HEK293 (cell line): ENCODE results near the gene OR8D2.

ENCODE experiments used
- CTCF ChIA-PET: fragments of 350-600 bp; formaldehyde crosslinking; extraction: SDS; loops from one replicate; lab custom pipeline; 2021; ENCODE audit warnings: antibody characterized with exemption; lab: Yijun Ruan, JAX
- POLR2A ChIA-PET: fragments of 300-600 bp; formaldehyde crosslinking; extraction: SDS; loops from one replicate; lab custom pipeline; 2020; ENCODE audit warnings: antibody characterized with exemption, inconsistent platforms; lab: Yijun Ruan, JAX
- H3K27ac ChIP-seq: fragments of 200-500 bp; sonication (Bioruptor generic); 2 replicates; pipeline ENCODE4 v1.5.1; 2014; ENCODE audit warnings: low read depth, low read length, control low read depth, inconsistent platforms; ENCODE audit errors: extremely low read depth
- H3K36me3 ChIP-seq, 2 experiments: fragments of 200-500 bp in 1 of 2; sonication (Bioruptor generic) in 1 of 2; 1 replicate in 1 of 2; 2 replicates in 1 of 2; pipeline ENCODE4 v1.5.1; 2014 to 2017; ENCODE audit warnings: inconsistent platforms in 2 of 2, low read length in 2 of 2; ENCODE audit not compliant: control insufficient read depth in 2 of 2, insufficient read depth in 1 of 2
- H3K4me1 ChIP-seq: fragments of 200-500 bp; sonication (Bioruptor generic); 2 replicates; pipeline ENCODE4 v1.5.1; 2014; ENCODE audit warnings: mild to moderate bottlenecking, low read length, inconsistent platforms; ENCODE audit not compliant: control insufficient read depth, insufficient read depth
- H3K4me3 ChIP-seq: 2 replicates; pipeline ENCODE4 v1.5.1; 2011; ENCODE audit warnings: low read depth, mild to moderate bottlenecking, control low read depth, low read length, moderate library complexity
- H3K9me3 ChIP-seq: fragments of 200-500 bp; sonication (Bioruptor generic); 2 replicates; pipeline ENCODE4 v1.5.1; 2014; ENCODE audit warnings: low read depth, low read length, inconsistent platforms; ENCODE audit not compliant: control insufficient read depth, insufficient read depth
- GLIS2 ChIP-seq: fragments of 450-650 bp; formaldehyde crosslinking; IDR thresholded peaks from 2 replicates; pipeline ENCODE4 v1.5.1; 2016; ENCODE audit warnings: missing biosample characterization, missing genetic modification characterization
- IKZF3 ChIP-seq: fragments of 450-650 bp; IDR thresholded peaks from 2 replicates; pipeline ENCODE4 v1.5.0; 2018; ENCODE audit warnings: missing biosample characterization, mild to moderate bottlenecking, missing genetic modification characterization, moderate library complexity
- KLF7 ChIP-seq: fragments of 450-650 bp; formaldehyde crosslinking; IDR thresholded peaks from 2 replicates; pipeline ENCODE4 v1.5.1; 2016; ENCODE audit warnings: missing biosample characterization, missing genetic modification characterization, borderline replicate concordance
- MYNN ChIP-seq: fragments of 450-650 bp; formaldehyde crosslinking; IDR thresholded peaks from 2 replicates; pipeline ENCODE4 v1.5.1; 2016; ENCODE audit warnings: missing biosample characterization, missing genetic modification characterization, borderline replicate concordance
- MZF1 ChIP-seq: fragments of 450-650 bp; formaldehyde crosslinking; IDR thresholded peaks from 2 replicates; pipeline ENCODE4 v1.5.1; 2017; ENCODE audit warnings: missing biosample characterization, missing genetic modification characterization, borderline replicate concordance
- OVOL3 ChIP-seq: fragments of 450-650 bp; formaldehyde crosslinking; IDR thresholded peaks from 2 replicates; pipeline ENCODE4 v1.5.1; 2016; ENCODE audit warnings: missing biosample characterization, missing genetic modification characterization
- PRDM1 ChIP-seq: fragments of 450-650 bp; formaldehyde crosslinking; IDR thresholded peaks from 2 replicates; pipeline ENCODE4; 2016; ENCODE audit warnings: missing biosample characterization, missing genetic modification characterization
- RBAK ChIP-seq: fragments of 450-650 bp; formaldehyde crosslinking; IDR thresholded peaks from 2 replicates; pipeline ENCODE4 v1.5.1; 2016; ENCODE audit warnings: missing biosample characterization, missing genetic modification characterization
- SP2 ChIP-seq: fragments of 450-650 bp; formaldehyde crosslinking; IDR thresholded peaks from 2 replicates; pipeline ENCODE4 v1.5.1; 2016; ENCODE audit warnings: missing biosample characterization, missing genetic modification characterization
- YY2 ChIP-seq: fragments of 450-650 bp; formaldehyde crosslinking; IDR thresholded peaks from 2 replicates; pipeline ENCODE4 v1.5.1; 2016; ENCODE audit warnings: missing biosample characterization, missing genetic modification characterization
- ZBTB48 ChIP-seq: fragments of 450-650 bp; formaldehyde crosslinking; IDR thresholded peaks from 2 replicates; pipeline ENCODE4 v1.5.1; 2016; ENCODE audit warnings: missing biosample characterization, missing genetic modification characterization
- ZFHX2 ChIP-seq: fragments of 450-650 bp; formaldehyde crosslinking; conservative IDR thresholded peaks from 2 replicates; pipeline ENCODE4 v1.5.1; 2016; ENCODE audit warnings: missing biosample characterization, missing genetic modification characterization
- ZNF133 ChIP-seq: fragments of 450-650 bp; formaldehyde crosslinking; IDR thresholded peaks from 2 replicates; pipeline ENCODE4 v1.5.1; 2016; ENCODE audit warnings: missing biosample characterization, missing genetic modification characterization
- ZNF138 ChIP-seq: fragments of 450-650 bp; formaldehyde crosslinking; IDR thresholded peaks from 2 replicates; pipeline ENCODE4 v1.5.1; 2016; ENCODE audit warnings: missing biosample characterization, missing genetic modification characterization, borderline replicate concordance
- ZNF157 ChIP-seq: fragments of 450-650 bp; formaldehyde crosslinking; IDR thresholded peaks from 2 replicates; pipeline ENCODE4 v1.5.1; 2016; ENCODE audit warnings: missing biosample characterization, missing genetic modification characterization
- ZNF174 ChIP-seq: fragments of 450-650 bp; formaldehyde crosslinking; IDR thresholded peaks from 2 replicates; pipeline ENCODE4 v1.5.0; 2017; ENCODE audit warnings: missing biosample characterization, mild to moderate bottlenecking, missing genetic modification characterization
- ZNF19 ChIP-seq: fragments of 450-650 bp; formaldehyde crosslinking; IDR thresholded peaks from 2 replicates; pipeline ENCODE4; 2016; ENCODE audit warnings: missing biosample characterization, missing genetic modification characterization, low read depth
- ZNF248 ChIP-seq: fragments of 450-650 bp; formaldehyde crosslinking; IDR thresholded peaks from 2 replicates; pipeline ENCODE4 v1.5.1; 2017; ENCODE audit warnings: missing biosample characterization, missing genetic modification characterization
- ZNF324 ChIP-seq: fragments of 450-650 bp; formaldehyde crosslinking; IDR thresholded peaks from 2 replicates; pipeline ENCODE4 v1.5.1; 2016; ENCODE audit warnings: missing biosample characterization, missing genetic modification characterization
- ZNF391 ChIP-seq: fragments of 450-650 bp; formaldehyde crosslinking; IDR thresholded peaks from 2 replicates; pipeline ENCODE4 v1.5.1; 2016; ENCODE audit warnings: low read depth, missing biosample characterization, missing genetic modification characterization, borderline replicate concordance
- ZNF544 ChIP-seq: fragments of 450-650 bp; formaldehyde crosslinking; IDR thresholded peaks from 2 replicates; pipeline ENCODE4 v1.5.0; 2017; ENCODE audit warnings: missing biosample characterization, missing genetic modification characterization
- ZNF585B ChIP-seq: fragments of 450-650 bp; formaldehyde crosslinking; IDR thresholded peaks from 2 replicates; pipeline ENCODE4 v1.5.1; 2016; ENCODE audit warnings: missing biosample characterization, missing genetic modification characterization
- ZNF600 ChIP-seq: fragments of 450-650 bp; formaldehyde crosslinking; IDR thresholded peaks from 2 replicates; pipeline ENCODE4 v1.5.1; 2016; ENCODE audit warnings: missing biosample characterization, missing genetic modification characterization
- ZNF626 ChIP-seq: fragments of 450-650 bp; sonication (Bioruptor Pico); formaldehyde crosslinking; IDR thresholded peaks from 2 replicates; pipeline ENCODE4 v1.5.1; 2018; ENCODE audit warnings: missing biosample characterization, missing genetic modification characterization, inconsistent platforms
- ZNF664 ChIP-seq: fragments of 450-650 bp; formaldehyde crosslinking; IDR thresholded peaks from 2 replicates; pipeline ENCODE4 v1.5.1; 2016; ENCODE audit warnings: missing biosample characterization, missing genetic modification characterization
- ZNF768 ChIP-seq: fragments of 450-650 bp; formaldehyde crosslinking; IDR thresholded peaks from 2 replicates; pipeline ENCODE4 v1.5.1; 2018; ENCODE audit warnings: missing biosample characterization, mild to moderate bottlenecking, missing genetic modification characterization
- ZSCAN16 ChIP-seq: fragments of 450-650 bp; formaldehyde crosslinking; IDR thresholded peaks from 2 replicates; pipeline ENCODE4 v1.5.1; 2016; ENCODE audit warnings: missing biosample characterization, missing genetic modification characterization
- TF ChIP-seq, protein P1 (sequence below): fragments of 450-650 bp; formaldehyde crosslinking; IDR thresholded peaks from 2 replicates; pipeline ENCODE4 v1.5.1; 2017; ENCODE audit warnings: missing biosample characterization, missing genetic modification characterization
- TF ChIP-seq, protein P2 (sequence below): fragments of 450-650 bp; formaldehyde crosslinking; IDR thresholded peaks from 2 replicates; pipeline ENCODE4 v1.5.1; 2016; ENCODE audit warnings: missing biosample characterization, missing genetic modification characterization
- TF ChIP-seq, protein P3 (sequence below): fragments of 450-650 bp; formaldehyde crosslinking; IDR thresholded peaks from 2 replicates; pipeline ENCODE4; 2016; ENCODE audit warnings: missing biosample characterization, missing genetic modification characterization
- TF ChIP-seq, protein P4 (sequence below): fragments of 450-650 bp; formaldehyde crosslinking; IDR thresholded peaks from 2 replicates; pipeline ENCODE4 v1.5.1; 2016; ENCODE audit warnings: missing biosample characterization, missing genetic modification characterization

Gene OR8D2

DNA sequence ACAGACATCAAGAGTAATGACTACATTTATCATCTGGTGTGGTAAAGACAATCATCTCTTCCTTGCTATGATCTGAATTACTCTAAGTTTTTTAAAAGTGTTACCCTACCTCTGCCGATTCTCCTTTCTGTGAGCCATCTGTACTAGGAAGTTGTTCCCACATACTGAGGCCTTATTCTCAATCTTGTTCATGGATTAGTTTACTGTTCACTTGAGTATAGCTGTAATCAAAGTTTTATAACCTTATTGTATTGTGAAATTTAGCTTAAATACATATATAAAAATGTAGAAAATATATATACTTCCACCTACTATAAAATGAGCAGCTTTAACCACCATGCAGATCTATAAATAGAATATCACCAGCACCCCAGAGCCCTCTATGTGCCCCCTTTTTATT is 2.4 kb upstream of the OR8D2 start:
- H3K4me1 ChIP-seq = no peaks in the 10 kb centered on the region
- H3K9me3 ChIP-seq = no peaks in the 10 kb centered on the region
- no peak overlapping the region for H3K27ac ChIP-seq
- ChIA-PET POLR2A (no interaction called here), CTCF (no interaction called here)
- TF ChIP-seq RBAK (tag by site-specific recombination) (no peak), ZNF626 (tag by site-specific recombination) (no peak), ZBTB48 (no peak), ZNF544 (tag by site-specific recombination) (no peak), MYNN (tag by site-specific recombination) (no peak), ZNF174 (no peak), ZNF138 (tag by site-specific recombination) (no peak), ZFHX2 (no peak), PRDM1 (tag by site-specific recombination) (no peak), ZNF664 (tag by site-specific recombination) (no peak), ZNF133 (tag by site-specific recombination) (no peak), GLIS2 (tag by site-specific recombination) (no peak), ZNF600 (tag by site-specific recombination) (no peak), IKZF3 (tag by site-specific recombination) (no peak), KLF7 (no peak), ZNF324 (tag by site-specific recombination) (no peak)
- TF ChIP-seq, protein P1, sequence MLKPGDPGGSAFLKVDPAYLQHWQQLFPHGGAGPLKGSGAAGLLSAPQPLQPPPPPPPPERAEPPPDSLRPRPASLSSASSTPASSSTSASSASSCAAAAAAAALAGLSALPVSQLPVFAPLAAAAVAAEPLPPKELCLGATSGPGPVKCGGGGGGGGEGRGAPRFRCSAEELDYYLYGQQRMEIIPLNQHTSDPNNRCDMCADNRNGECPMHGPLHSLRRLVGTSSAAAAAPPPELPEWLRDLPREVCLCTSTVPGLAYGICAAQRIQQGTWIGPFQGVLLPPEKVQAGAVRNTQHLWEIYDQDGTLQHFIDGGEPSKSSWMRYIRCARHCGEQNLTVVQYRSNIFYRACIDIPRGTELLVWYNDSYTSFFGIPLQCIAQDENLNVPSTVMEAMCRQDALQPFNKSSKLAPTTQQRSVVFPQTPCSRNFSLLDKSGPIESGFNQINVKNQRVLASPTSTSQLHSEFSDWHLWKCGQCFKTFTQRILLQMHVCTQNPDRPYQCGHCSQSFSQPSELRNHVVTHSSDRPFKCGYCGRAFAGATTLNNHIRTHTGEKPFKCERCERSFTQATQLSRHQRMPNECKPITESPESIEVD (tag by site-specific recombination) = no peak
- TF ChIP-seq, protein P2, sequence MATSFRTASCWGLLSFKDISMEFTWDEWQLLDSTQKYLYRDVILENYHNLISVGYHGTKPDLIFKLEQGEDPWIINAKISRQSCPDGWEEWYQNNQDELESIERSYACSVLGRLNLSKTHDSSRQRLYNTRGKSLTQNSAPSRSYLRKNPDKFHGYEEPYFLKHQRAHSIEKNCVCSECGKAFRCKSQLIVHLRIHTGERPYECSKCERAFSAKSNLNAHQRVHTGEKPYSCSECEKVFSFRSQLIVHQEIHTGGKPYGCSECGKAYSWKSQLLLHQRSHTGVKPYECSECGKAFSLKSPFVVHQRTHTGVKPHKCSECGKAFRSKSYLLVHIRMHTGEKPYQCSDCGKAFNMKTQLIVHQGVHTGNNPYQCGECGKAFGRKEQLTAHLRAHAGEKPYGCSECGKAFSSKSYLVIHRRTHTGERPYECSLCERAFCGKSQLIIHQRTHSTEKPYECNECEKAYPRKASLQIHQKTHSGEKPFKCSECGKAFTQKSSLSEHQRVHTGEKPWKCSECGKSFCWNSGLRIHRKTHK = no peak
- H3K4me3 ChIP-seq = no peak overlapping the region
- no peaks in the 10 kb centered on the region for H3K36me3 ChIP-seq

DNA sequence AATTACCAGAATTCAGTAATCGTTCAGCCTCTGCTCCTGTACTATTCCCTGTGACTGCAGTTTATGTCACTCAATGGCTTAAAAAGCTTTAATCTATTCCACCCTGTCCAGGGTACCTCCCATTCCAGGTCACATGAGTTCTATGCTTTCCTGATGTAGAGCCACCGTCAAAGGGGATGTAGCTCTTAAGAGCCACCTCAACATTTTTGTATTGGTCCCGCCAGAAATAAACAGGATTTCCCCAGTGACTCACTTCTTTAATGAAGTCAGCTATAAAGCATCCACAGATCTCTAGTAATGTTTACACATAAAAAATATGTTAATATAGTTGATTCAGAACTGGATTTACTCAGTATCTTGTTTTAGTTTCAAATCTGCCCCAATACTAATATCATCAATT is 4.9 kb downstream of the OR8D2 start:
- Histone ChIP-seq H3K4me1 (no peaks in the 10 kb centered on the region), H3K4me3 (no peak overlapping the region), H3K9me3 (no peaks in the 10 kb centered on the region), H3K36me3 (no peaks in the 10 kb centered on the region), H3K27ac (no peak overlapping the region)
- CTCF ChIA-PET = no interaction called here
- TF ChIP-seq OVOL3 (tag by site-specific recombination) = no peak
- POLR2A ChIA-PET = no interaction called here

DNA sequence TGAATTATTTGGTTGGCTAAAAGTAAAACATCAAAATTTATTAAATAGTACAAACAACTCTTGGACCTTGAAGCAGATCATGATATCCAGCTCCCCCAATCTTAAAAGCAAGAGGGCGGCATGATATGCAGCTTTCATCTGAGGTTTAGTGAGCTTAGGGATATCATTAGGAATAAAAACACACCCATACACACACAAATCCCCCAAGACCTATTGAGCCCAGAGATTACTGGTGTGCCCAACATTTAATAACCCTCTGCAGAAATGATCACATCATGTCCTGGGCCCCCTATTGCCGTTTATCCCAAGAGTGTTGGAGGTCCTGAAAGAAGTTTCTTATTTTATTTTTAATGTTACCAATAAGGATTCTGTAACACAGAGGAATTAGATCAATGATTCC is 6.1 kb downstream of the OR8D2 start, which contains the start of gene OR8D1:
Gene OR8D1 (minus strand): TSS at position 101 of the 400 bp plus-strand sequence. CDS start 3,183 bp downstream, outside the sequence.
- Histone ChIP-seq H3K36me3 (no peaks in the 10 kb centered on the region), H3K9me3 (no peaks in the 10 kb centered on the region), H3K4me3 (no peak within 1 kb of the TSS), H3K27ac (no peak within 1 kb of the TSS), H3K4me1 (no peaks in the 10 kb centered on the region)
- ChIA-PET CTCF (no interaction called here), POLR2A (no interaction called here)
- no peak for TF ChIP-seq ZNF768
- TF ChIP-seq, protein P3, sequence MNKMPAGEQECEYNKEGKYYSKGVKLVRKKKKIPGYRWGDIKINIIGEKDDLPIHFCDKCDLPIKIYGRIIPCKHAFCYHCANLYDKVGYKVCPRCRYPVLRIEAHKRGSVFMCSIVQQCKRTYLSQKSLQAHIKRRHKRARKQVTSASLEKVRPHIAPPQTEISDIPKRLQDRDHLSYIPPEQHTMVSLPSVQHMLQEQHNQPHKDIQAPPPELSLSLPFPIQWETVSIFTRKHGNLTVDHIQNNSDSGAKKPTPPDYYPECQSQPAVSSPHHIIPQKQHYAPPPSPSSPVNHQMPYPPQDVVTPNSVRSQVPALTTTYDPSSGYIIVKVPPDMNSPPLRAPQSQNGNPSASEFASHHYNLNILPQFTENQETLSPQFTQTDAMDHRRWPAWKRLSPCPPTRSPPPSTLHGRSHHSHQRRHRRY = no peak
- no peak for TF ChIP-seq ZNF19 (tag by site-specific recombination)
- TF ChIP-seq ZSCAN16 (tag by site-specific recombination) = no peak
- no peak for TF ChIP-seq ZNF585B
- TF ChIP-seq YY2 (tag by site-specific recombination) = no peak
- no peak for TF ChIP-seq ZNF391
- TF ChIP-seq MZF1 (tag by site-specific recombination) = no peak
- TF ChIP-seq SP2 = no peak
- no peak for TF ChIP-seq ZNF157 (tag by site-specific recombination)
- TF ChIP-seq, protein P4, sequence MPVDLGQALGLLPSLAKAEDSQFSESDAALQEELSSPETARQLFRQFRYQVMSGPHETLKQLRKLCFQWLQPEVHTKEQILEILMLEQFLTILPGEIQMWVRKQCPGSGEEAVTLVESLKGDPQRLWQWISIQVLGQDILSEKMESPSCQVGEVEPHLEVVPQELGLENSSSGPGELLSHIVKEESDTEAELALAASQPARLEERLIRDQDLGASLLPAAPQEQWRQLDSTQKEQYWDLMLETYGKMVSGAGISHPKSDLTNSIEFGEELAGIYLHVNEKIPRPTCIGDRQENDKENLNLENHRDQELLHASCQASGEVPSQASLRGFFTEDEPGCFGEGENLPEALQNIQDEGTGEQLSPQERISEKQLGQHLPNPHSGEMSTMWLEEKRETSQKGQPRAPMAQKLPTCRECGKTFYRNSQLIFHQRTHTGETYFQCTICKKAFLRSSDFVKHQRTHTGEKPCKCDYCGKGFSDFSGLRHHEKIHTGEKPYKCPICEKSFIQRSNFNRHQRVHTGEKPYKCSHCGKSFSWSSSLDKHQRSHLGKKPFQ (tag by site-specific recombination) = no peak
- no peak for TF ChIP-seq ZNF248 (tag by site-specific recombination)
